Skin epidermis (tissue), 12 donors: ENCODE data around the gene RASA2.
"Not testable (repeated sequence)": the region's sequence is repeated elsewhere in the genome, so short reads cannot be mapped to it uniquely, and the experiment has no call there.

Experiments used
- H3K27ac ChIP-seq, 21 experiments: fragments of 200-600 bp; sonication (generic) in 11 of 21; one replicate each; pipeline ENCODE4 v1.5.0; 2020; ENCODE audit warnings: mild to moderate bottlenecking in 3 of 21, inconsistent platforms in 2 of 21, moderate library complexity in 2 of 21
- H3K4me3 ChIP-seq, 7 experiments: fragments of 200-600 bp; sonication (generic) in 2 of 7; one replicate each; pipeline ENCODE4 v1.5.0; 2020; ENCODE audit warnings: inconsistent platforms in 2 of 7, mild to moderate bottlenecking in 2 of 7, moderate library complexity in 1 of 7

RASA2 gene

GRCh38 chr3:141525814-141526213 is 39.0 kb downstream of the RASA2 start:
- no peak overlapping the region for H3K27ac ChIP-seq

GRCh38 chr3:141526709-141527108 is 39.9 kb downstream of the RASA2 start:
- no peak overlapping the region for H3K4me3 ChIP-seq
- H3K27ac ChIP-seq, result peak overlapping the region in 1 of 21 experiments; percentile 14

More at GRCh38 chr3:141525814-141526213, 39.0 kb downstream of the RASA2 start:
- no peak overlapping the region for H3K4me3 ChIP-seq

GRCh38 chr3:141528800-141529199 is 42.0 kb downstream of the RASA2 start:
- Histone ChIP-seq H3K27ac (peak overlapping the region in 8 of 21 experiments; percentile 18 to 84 (median 62)), H3K4me3 (no peak overlapping the region)

GRCh38 chr3:141529256-141529655 is 42.4 kb downstream of the RASA2 start:
- Histone ChIP-seq H3K27ac (peak overlapping the region in 11 of 21 experiments; percentile 40 to 84 (median 65)), H3K4me3 (no peak overlapping the region)

- H3K4me3 ChIP-seq, result no peak overlapping the region
- peak overlapping the region in 18 of 21 experiments; percentile 12 to 84 (median 59) for H3K27ac ChIP-seq
Observed at GRCh38 chr3:141529717-141530414, 43.0 kb downstream of the RASA2 start.

GRCh38 chr3:141530415-141530768 is 43.6 kb downstream of the RASA2 start:
- H3K4me3 ChIP-seq, result no peak overlapping the region

GRCh38 chr3:141532609-141533008 is 45.8 kb downstream of the RASA2 start:
- Histone ChIP-seq H3K27ac (no peak overlapping the region), H3K4me3 (no peak overlapping the region)

More at GRCh38 chr3:141530415-141530768, 43.6 kb downstream of the RASA2 start:
- H3K27ac ChIP-seq, result peak overlapping the region in 16 of 21 experiments; percentile 12 to 84 (median 61)

- not testable (repeated sequence) for H3K27ac ChIP-seq, H3K4me3 ChIP-seq
Observed at GRCh38 chr3:141536017-141536416, 49.2 kb downstream of the RASA2 start.

- Histone ChIP-seq H3K4me3 (no peak overlapping the region), H3K27ac (no peak overlapping the region)
Observed at GRCh38 chr3:141537856-141538255, 51.0 kb downstream of the RASA2 start.

GRCh38 chr3:141538568-141539240 is 51.9 kb downstream of the RASA2 start:
- Histone ChIP-seq H3K27ac (peak overlapping the region in 1 of 21 experiments; percentile 1), H3K4me3 (no peak overlapping the region)

GRCh38 chr3:141539431-141540187 is 52.8 kb downstream of the RASA2 start:
- Histone ChIP-seq H3K4me3 (no peak overlapping the region), H3K27ac (no peak overlapping the region)

GRCh38 chr3:141540531-141540930 is 53.7 kb downstream of the RASA2 start:
- H3K27ac ChIP-seq, result no peak overlapping the region
- H3K4me3 ChIP-seq, result no peak overlapping the region

GRCh38 chr3:141542202-141542969 is 55.6 kb downstream of the RASA2 start:
- H3K27ac ChIP-seq, result no peak overlapping the region

GRCh38 chr3:141542989-141543388 is 56.2 kb downstream of the RASA2 start:
- no peak overlapping the region for H3K27ac ChIP-seq
- no peak overlapping the region for H3K4me3 ChIP-seq

More at GRCh38 chr3:141542202-141542969, 55.6 kb downstream of the RASA2 start:
- no peak overlapping the region for H3K4me3 ChIP-seq

- Histone ChIP-seq H3K4me3 (no peak overlapping the region), H3K27ac (peak overlapping the region in 3 of 21 experiments; percentile 7 to 44 (median 7))
Observed at GRCh38 chr3:141544697-141545096, 57.9 kb downstream of the RASA2 start.

GRCh38 chr3:141546081-141546480 is 59.3 kb downstream of the RASA2 start:
- H3K4me3 ChIP-seq, result no peak overlapping the region
- H3K27ac ChIP-seq, result no peak overlapping the region

- H3K27ac ChIP-seq, result no peak overlapping the region
Observed at GRCh38 chr3:141546586-141546985, 59.8 kb downstream of the RASA2 start.

GRCh38 chr3:141547791-141548190 is 61.0 kb downstream of the RASA2 start:
- Histone ChIP-seq H3K4me3 (no peak overlapping the region), H3K27ac (no peak overlapping the region)

More at GRCh38 chr3:141546586-141546985, 59.8 kb downstream of the RASA2 start:
- no peak overlapping the region for H3K4me3 ChIP-seq

GRCh38 chr3:141550926-141551665 is 64.3 kb downstream of the RASA2 start:
- no peak overlapping the region for H3K27ac ChIP-seq
- no peak overlapping the region for H3K4me3 ChIP-seq
